SK-N-MC (cell line): ENCODE measurements around the gene CPNE5.

Experiments used
- DNase-seq: peaks from one replicate; pipeline ENCODE4 v3.0.0-alpha.2; 2011; ENCODE audit warnings: low read depth, low spot score
- H3K27ac ChIP-seq: fragments of 200-600 bp; sonication (generic); 2 replicates; pipeline ENCODE4 v1.5.1; 2016; ENCODE audit warnings: mixed run types
- H3K36me3 ChIP-seq: fragments of 200-600 bp; sonication (generic); 2 replicates; pipeline ENCODE4 v1.6.1; 2017; ENCODE audit warnings: antibody characterized with exemption, low read length, mixed read lengths; ENCODE audit not compliant: insufficient read depth
- H3K4me3 ChIP-seq: fragments of 200-600 bp; sonication (generic); 2 replicates; pipeline ENCODE4 v1.5.1; 2016
- H3K9ac ChIP-seq: fragments of 200-600 bp; sonication (generic); 2 replicates; pipeline ENCODE4 v1.8.0; 2017; ENCODE audit warnings: mixed run types, mixed read lengths; ENCODE audit not compliant: insufficient read length
- H3K9me3 ChIP-seq: fragments of 200-600 bp; sonication (generic); 2 replicates; pipeline ENCODE4 v1.6.1; 2017; ENCODE audit warnings: low read depth, mild to moderate bottlenecking, antibody characterized with exemption, low read length, moderate library complexity, mixed read lengths
- EZH2 ChIP-seq: fragments of 200-600 bp; sonication (generic); IDR thresholded peaks from one replicate; pipeline ENCODE4 v1.6.1; 2017; ENCODE audit warnings: antibody characterized with exemption
- FOXP2 ChIP-seq: optimal IDR thresholded peaks from 2 replicates; pipeline ENCODE3; 2011; ENCODE audit warnings: mild to moderate bottlenecking, moderate library complexity; ENCODE audit not compliant: insufficient read depth; ENCODE audit errors: extremely low read length, control extremely low read depth
- POLR2AphosphoS5 ChIP-seq: IDR thresholded peaks from 2 replicates; pipeline ENCODE4 v1.6.1; 2012; ENCODE audit warnings: mild to moderate bottlenecking, low read depth, low read length, borderline replicate concordance

Gene CPNE5

GRCh38 chr6:36757943-36758508 lies 81.2 kb downstream of the CPNE5 start:
- H3K4me3 ChIP-seq = no peak overlapping the region
- no peak for DNase-seq
- H3K27ac ChIP-seq = no peak overlapping the region
- H3K36me3 ChIP-seq = no peaks in the 10 kb centered on the region
- TF ChIP-seq POLR2AphosphoS5 = no peak
- TF ChIP-seq FOXP2 = no peak
- TF ChIP-seq EZH2 = no peak
- H3K9ac ChIP-seq = no peak overlapping the region
- H3K9me3 ChIP-seq = no peaks in the 10 kb centered on the region

- no peak for TF ChIP-seq POLR2AphosphoS5
- TF ChIP-seq FOXP2 = no peak
- no peak for TF ChIP-seq EZH2
- Histone ChIP-seq H3K9ac (no peak overlapping the region), H3K9me3 (no peaks in the 10 kb centered on the region), H3K36me3 (no peaks in the 10 kb centered on the region), H3K27ac (no peak overlapping the region), H3K4me3 (no peak overlapping the region)
- DNase-seq = no peak
Measured at GRCh38 chr6:36757206-36757605, 82.0 kb downstream of the CPNE5 start.

GRCh38 chr6:36756786-36757185 lies 82.5 kb downstream of the CPNE5 start:
- H3K27ac ChIP-seq = no peak overlapping the region
- H3K4me3 ChIP-seq = no peak overlapping the region
- H3K9ac ChIP-seq = no peak overlapping the region
- no peaks in the 10 kb centered on the region for H3K36me3 ChIP-seq
- TF ChIP-seq EZH2 (no peak), POLR2AphosphoS5 (no peak), FOXP2 (no peak)
- H3K9me3 ChIP-seq = no peaks in the 10 kb centered on the region
- DNase-seq = no peak

- Histone ChIP-seq H3K27ac (no peak overlapping the region), H3K9ac (no peak overlapping the region), H3K36me3 (no peaks in the 10 kb centered on the region), H3K4me3 (no peak overlapping the region), H3K9me3 (no peaks in the 10 kb centered on the region)
- TF ChIP-seq FOXP2 (no peak), POLR2AphosphoS5 (no peak), EZH2 (no peak)
- DNase-seq = no peak
Measured at GRCh38 chr6:36755435-36756348, 83.6 kb downstream of the CPNE5 start.

GRCh38 chr6:36754582-36755434 lies 84.4 kb downstream of the CPNE5 start:
- no peak overlapping the region for H3K27ac ChIP-seq
- no peak overlapping the region for H3K9ac ChIP-seq
- no peak for DNase-seq
- H3K36me3 ChIP-seq = no peaks in the 10 kb centered on the region
- TF ChIP-seq FOXP2 = no peak
- no peak for TF ChIP-seq EZH2
- TF ChIP-seq POLR2AphosphoS5 = no peak
- no peaks in the 10 kb centered on the region for H3K9me3 ChIP-seq
- no peak overlapping the region for H3K4me3 ChIP-seq

- TF ChIP-seq EZH2 (no peak), FOXP2 (no peak)
- H3K27ac ChIP-seq = no peak overlapping the region
- no peak overlapping the region for H3K4me3 ChIP-seq
- no peaks in the 10 kb centered on the region for H3K36me3 ChIP-seq
- DNase-seq = no peak
- H3K9ac ChIP-seq = no peak overlapping the region
- H3K9me3 ChIP-seq = no peaks in the 10 kb centered on the region
Measured at GRCh38 chr6:36753671-36754405, 85.4 kb downstream of the CPNE5 start.

- no peak for DNase-seq
- TF ChIP-seq POLR2AphosphoS5 (no peak), EZH2 (no peak)
- no peak overlapping the region for H3K9ac ChIP-seq
- H3K36me3 ChIP-seq = no peaks in the 10 kb centered on the region
- no peak overlapping the region for H3K4me3 ChIP-seq
- no peak overlapping the region for H3K27ac ChIP-seq
- no peaks in the 10 kb centered on the region; the same call in 1 of the 2 replicates for H3K9me3 ChIP-seq
Measured at GRCh38 chr6:36752886-36753506, 86.2 kb downstream of the CPNE5 start.
